CD4-positive, alpha-beta T cell (primary cell): ENCODE measurements around the gene PPM1J. TPM values are rescaled to one million over a fixed set of nuclear protein-coding genes. Genes with fewer than 3 reads are reported as not detected.
"Not testable (repeated sequence)": the region's sequence is repeated elsewhere in the genome, so short reads cannot be mapped to it uniquely, and the experiment has no call there.

ENCODE experiments used
- ATAC-seq: fragments of 200-7000 bp; cut with Tn5 transposase; one replicate; pipeline ENCODE4 v1.10.0; 2022; ENCODE audit warnings: mild to moderate bottlenecking; ENCODE audit not compliant: poor library complexity
- CTCF ChIA-PET: fragments of 350-600 bp; sonication (Branson Sonifier 250); formaldehyde crosslinking; loops from one replicate; lab custom pipeline; 2021; ENCODE audit warnings: antibody characterized with exemption, inconsistent platforms; lab: Charles Lee
- POLR2A ChIA-PET: fragments of 350-600 bp; sonication (Branson Sonifier 250); formaldehyde crosslinking; loops from one replicate; lab custom pipeline; 2021; ENCODE audit warnings: antibody characterized with exemption, inconsistent platforms; lab: Charles Lee
- DNase-seq, 14 experiments: peaks; one replicate each; pipeline ENCODE4 v3.0.0-alpha.2; 2013 to 2020; ENCODE audit warnings: mixed read lengths in 2 of 14
- H3K27ac ChIP-seq, 2 donors: one replicate each; pipeline versions ENCODE4 v1.5.1 to v1.7.0; 2013; ENCODE audit warnings: low read length in 2 of 2, low read depth in 1 of 2, mild to moderate bottlenecking in 1 of 2
- H3K27me3 ChIP-seq, 2 experiments: 1 replicate in 1 of 2; 2 replicates in 1 of 2; pipeline versions ENCODE4 v1.6.1 to v1.7.0; 2013; ENCODE audit warnings: low read length in 2 of 2, control low read depth in 1 of 2, mild to moderate bottlenecking in 1 of 2, moderate library complexity in 1 of 2; ENCODE audit not compliant: insufficient read depth in 2 of 2, control insufficient read depth in 1 of 2
- H3K36me3 ChIP-seq: one replicate; pipeline ENCODE4 v1.6.1; 2013; ENCODE audit warnings: low read length, control low read depth; ENCODE audit not compliant: insufficient read depth
- H3K4me1 ChIP-seq: one replicate; pipeline ENCODE4 v1.6.1; 2013; ENCODE audit warnings: low read length, control low read depth; ENCODE audit not compliant: insufficient read depth
- H3K4me3 ChIP-seq: one replicate; pipeline ENCODE4 v1.5.1; 2013; ENCODE audit warnings: mild to moderate bottlenecking, low read length, moderate library complexity
- H3K9me3 ChIP-seq, 2 experiments: 1 replicate in 1 of 2; 2 replicates in 1 of 2; pipeline versions ENCODE4 v1.6.1 to v1.7.0; 2013; ENCODE audit warnings: low read length in 2 of 2, mild to moderate bottlenecking in 2 of 2, control low read depth in 1 of 2, moderate library complexity in 1 of 2; ENCODE audit not compliant: control insufficient read depth in 1 of 2, insufficient read depth in 1 of 2
- H3K27ac Mint-ChIP-seq: one replicate; pipeline ENCODE4 v1.8.0; 2020; ENCODE audit warnings: mixed read lengths
- H3K27me3 Mint-ChIP-seq: one replicate; pipeline ENCODE4 v1.8.0; 2021; ENCODE audit warnings: mixed read lengths
- H3K36me3 Mint-ChIP-seq: one replicate; pipeline ENCODE4 v1.8.0; 2021; ENCODE audit warnings: low read depth, mixed read lengths
- H3K4me1 Mint-ChIP-seq: one replicate; pipeline ENCODE4 v1.8.0; 2021; ENCODE audit warnings: low read depth, mixed read lengths
- H3K4me3 Mint-ChIP-seq: one replicate; pipeline ENCODE4 v1.8.0; 2020; ENCODE audit warnings: mild to moderate bottlenecking, mixed read lengths
- H3K9me3 Mint-ChIP-seq: one replicate; pipeline ENCODE4 v1.8.0; 2020; ENCODE audit warnings: mixed read lengths
- intact Hi-C, 2 experiments: fragments of 100-400 bp; cut with DNase I in 1 of 2; cut with micrococcal nuclease in 1 of 2; formaldehyde crosslinking; loops; one replicate each; pipeline versions ENCODE4 v1.15.1 to v1.9.0; 2023 to 2025; cut with DNase I, micrococcal nuclease
- total RNA-seq, 174 experiments: library from RNA in 2 of 174; stranded (reverse) in 2 of 174; gene quantifications; one replicate each; pipeline ENCODE4 v1.2.3 and lab custom pipeline; 2021 to 2026
- TF ChIP-seq, protein P1 (sequence below): fragments of 200-600 bp; IDR thresholded peaks from one replicate; pipeline ENCODE4 v1.8.0; 2022; ENCODE audit warnings: antibody characterized with exemption, mild to moderate bottlenecking

The PPM1J gene
- total RNA-seq, 2 experiments from 2014 or later: 0.39 to 0.49 TPM

- H3K4me1 ChIP-seq: no peaks in the 10 kb centered on the region
- Mint-ChIP-seq H3K9me3 (no peaks in the 10 kb centered on the region), H3K27ac (no peak overlapping the region), H3K4me1 (no peaks in the 10 kb centered on the region), H3K4me3 (no peak overlapping the region), H3K27me3 (peaks cover 14% of the 10 kb centered on the region), H3K36me3 (no peaks in the 10 kb centered on the region)
- H3K36me3 ChIP-seq: no peaks in the 10 kb centered on the region
- POLR2A ChIA-PET: interaction anchor here (1.1 kb wide), 1 partner anchor 28 kb away, joined by 3 read pairs; no protein-coding TSS in a partner anchor
- no peaks in the 10 kb centered on the region for H3K27me3 ChIP-seq
- DNase-seq: no peak
- H3K27ac ChIP-seq: no peak overlapping the region
- ATAC-seq: no peak
- H3K9me3 ChIP-seq: no peaks in the 10 kb centered on the region
- no peak overlapping the region for H3K4me3 ChIP-seq
- TF ChIP-seq, protein P1, sequence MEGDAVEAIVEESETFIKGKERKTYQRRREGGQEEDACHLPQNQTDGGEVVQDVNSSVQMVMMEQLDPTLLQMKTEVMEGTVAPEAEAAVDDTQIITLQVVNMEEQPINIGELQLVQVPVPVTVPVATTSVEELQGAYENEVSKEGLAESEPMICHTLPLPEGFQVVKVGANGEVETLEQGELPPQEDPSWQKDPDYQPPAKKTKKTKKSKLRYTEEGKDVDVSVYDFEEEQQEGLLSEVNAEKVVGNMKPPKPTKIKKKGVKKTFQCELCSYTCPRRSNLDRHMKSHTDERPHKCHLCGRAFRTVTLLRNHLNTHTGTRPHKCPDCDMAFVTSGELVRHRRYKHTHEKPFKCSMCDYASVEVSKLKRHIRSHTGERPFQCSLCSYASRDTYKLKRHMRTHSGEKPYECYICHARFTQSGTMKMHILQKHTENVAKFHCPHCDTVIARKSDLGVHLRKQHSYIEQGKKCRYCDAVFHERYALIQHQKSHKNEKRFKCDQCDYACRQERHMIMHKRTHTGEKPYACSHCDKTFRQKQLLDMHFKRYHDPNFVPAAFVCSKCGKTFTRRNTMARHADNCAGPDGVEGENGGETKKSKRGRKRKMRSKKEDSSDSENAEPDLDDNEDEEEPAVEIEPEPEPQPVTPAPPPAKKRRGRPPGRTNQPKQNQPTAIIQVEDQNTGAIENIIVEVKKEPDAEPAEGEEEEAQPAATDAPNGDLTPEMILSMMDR: no peak
- intact Hi-C loops: no loop called here
- CTCF ChIA-PET: interaction anchor here (0.7 kb wide), 1 partner anchor 14 kb away, joined by 3 read pairs; no protein-coding TSS in a partner anchor
Observed at GRCh38 chr1:112729909-112730308, 14.8 kb upstream of the PPM1J start.

DNA sequence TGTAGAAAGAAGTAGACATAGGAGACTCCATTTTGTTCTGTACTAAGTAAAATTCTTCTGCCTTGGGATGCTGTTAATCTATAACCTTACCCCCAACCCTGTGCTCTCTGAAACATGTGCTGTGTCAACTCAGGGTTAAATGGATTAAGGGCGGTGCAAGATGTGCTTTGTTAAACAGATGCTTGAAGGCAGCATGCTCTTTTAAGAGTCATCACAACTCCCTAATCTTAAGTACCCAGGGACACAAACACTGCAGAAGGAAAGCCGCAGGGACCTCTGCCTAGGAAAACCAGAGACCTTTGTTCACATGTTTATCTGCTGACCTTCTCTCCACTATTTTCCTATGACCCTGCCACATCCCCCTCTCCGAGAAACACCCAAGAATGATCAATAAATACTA is 13.9 kb upstream of the PPM1J start:
- H3K27ac Mint-ChIP-seq, H3K4me1 ChIP-seq, H3K27me3 Mint-ChIP-seq, H3K4me1 Mint-ChIP-seq, CTCF ChIA-PET, H3K36me3 ChIP-seq, H3K9me3 ChIP-seq, POLR2A ChIA-PET, H3K4me3 Mint-ChIP-seq, DNase-seq, intact Hi-C loops, H3K4me3 ChIP-seq, H3K9me3 Mint-ChIP-seq, H3K27ac ChIP-seq, H3K27me3 ChIP-seq, ATAC-seq, H3K36me3 Mint-ChIP-seq: not testable (repeated sequence)

DNA sequence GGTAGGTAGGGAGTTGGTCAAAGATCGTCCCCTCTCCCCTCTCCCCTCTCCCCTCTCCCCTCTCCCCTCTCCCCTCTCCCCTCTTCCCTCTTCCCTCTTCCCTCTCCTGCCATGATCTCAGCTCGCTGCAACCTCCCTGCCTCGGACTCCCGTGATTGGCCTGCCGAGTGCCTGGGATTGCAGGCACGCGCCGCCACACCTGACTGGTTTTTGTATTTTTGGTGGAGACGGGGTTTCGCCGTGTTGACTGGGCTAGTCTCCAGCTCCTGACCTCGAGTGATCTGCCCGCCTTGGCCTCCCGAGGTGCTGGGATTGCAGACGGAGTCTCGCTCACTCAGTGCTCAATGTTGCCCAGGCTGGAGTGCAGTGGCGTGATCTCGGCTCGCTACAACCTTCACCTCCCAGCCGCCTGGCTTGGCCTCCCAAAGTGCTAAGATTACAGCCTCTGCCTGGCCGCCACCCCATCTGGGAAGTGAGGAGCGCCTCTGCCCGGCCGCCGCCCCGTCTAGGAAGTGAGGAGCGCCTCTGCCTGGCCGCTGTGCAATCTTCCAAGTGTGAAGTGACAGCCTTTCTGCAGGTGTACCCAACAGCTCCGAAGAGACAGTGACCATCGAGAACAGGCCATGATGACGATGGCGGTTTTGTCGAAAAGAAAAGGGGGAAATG is 13.3 kb upstream of the PPM1J start:
- H3K4me1 ChIP-seq, H3K4me1 Mint-ChIP-seq, CTCF ChIA-PET, H3K4me3 Mint-ChIP-seq, DNase-seq, intact Hi-C loops, H3K9me3 ChIP-seq, ATAC-seq, H3K36me3 Mint-ChIP-seq, POLR2A ChIA-PET, H3K4me3 ChIP-seq, H3K9me3 Mint-ChIP-seq, H3K36me3 ChIP-seq, H3K27ac Mint-ChIP-seq, H3K27me3 Mint-ChIP-seq, H3K27me3 ChIP-seq, H3K27ac ChIP-seq: not testable (repeated sequence)

DNA sequence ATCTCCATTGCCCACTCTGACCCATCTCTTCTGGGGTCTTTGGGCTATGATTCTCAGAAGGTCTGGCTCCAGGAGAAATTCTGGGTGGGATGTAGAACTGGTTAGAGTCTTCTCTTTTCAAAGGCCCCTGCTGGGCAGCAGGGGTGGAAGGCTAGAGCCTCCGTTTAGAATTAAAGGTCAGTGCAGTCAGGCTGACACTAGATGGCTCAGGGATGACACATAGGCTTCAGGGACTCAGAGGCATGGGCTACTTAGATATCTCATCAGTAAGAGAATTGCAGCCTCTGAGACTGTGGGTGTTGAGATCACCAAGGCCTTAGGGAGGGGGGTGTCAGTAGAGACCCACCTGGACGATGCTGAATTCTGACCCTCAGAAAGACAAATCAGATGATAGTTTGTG is 12.6 kb upstream of the PPM1J start:
- H3K9me3 ChIP-seq: no peaks in the 10 kb centered on the region
- H3K36me3 Mint-ChIP-seq: no peaks in the 10 kb centered on the region
- H3K4me3 Mint-ChIP-seq: no peak overlapping the region
- H3K36me3 ChIP-seq: no peaks in the 10 kb centered on the region
- no peak overlapping the region for H3K27ac ChIP-seq
- no peak overlapping the region for H3K27ac Mint-ChIP-seq
- H3K27me3 ChIP-seq: no peaks in the 10 kb centered on the region
- TF ChIP-seq, protein P1: no peak
- H3K4me1 Mint-ChIP-seq: peaks cover 9% of the 10 kb centered on the region
- ChIA-PET CTCF (no interaction called here), POLR2A (no interaction called here)
- H3K4me1 ChIP-seq: peaks cover 7% of the 10 kb centered on the region
- intact Hi-C loops: no loop called here
- H3K9me3 Mint-ChIP-seq: no peaks in the 10 kb centered on the region
- peaks cover under 1% of the 10 kb centered on the region for H3K27me3 Mint-ChIP-seq
- no peak overlapping the region for H3K4me3 ChIP-seq
- ATAC-seq (no peak), DNase-seq (no peak)

- ATAC-seq, POLR2A ChIA-PET, H3K36me3 ChIP-seq, H3K36me3 Mint-ChIP-seq, H3K4me3 ChIP-seq, DNase-seq, CTCF ChIA-PET, H3K4me3 Mint-ChIP-seq, intact Hi-C loops, H3K9me3 ChIP-seq, H3K9me3 Mint-ChIP-seq, H3K27ac ChIP-seq, H3K27ac Mint-ChIP-seq: not testable (repeated sequence)
- H3K27me3 Mint-ChIP-seq: peaks cover 24% of the 10 kb centered on the region
- H3K4me1 Mint-ChIP-seq: peaks cover 17% of the 10 kb centered on the region
- Histone ChIP-seq H3K4me1 (peaks cover 14% of the 10 kb centered on the region), H3K27me3 (peaks cover 1 to 11% of the 10 kb centered on the region in 2 experiments)
Observed at GRCh38 chr1:112724240-112724639, 9.1 kb upstream of the PPM1J start.
